ENCODE data around the gene SRRT.

SRRT gene

DNA sequence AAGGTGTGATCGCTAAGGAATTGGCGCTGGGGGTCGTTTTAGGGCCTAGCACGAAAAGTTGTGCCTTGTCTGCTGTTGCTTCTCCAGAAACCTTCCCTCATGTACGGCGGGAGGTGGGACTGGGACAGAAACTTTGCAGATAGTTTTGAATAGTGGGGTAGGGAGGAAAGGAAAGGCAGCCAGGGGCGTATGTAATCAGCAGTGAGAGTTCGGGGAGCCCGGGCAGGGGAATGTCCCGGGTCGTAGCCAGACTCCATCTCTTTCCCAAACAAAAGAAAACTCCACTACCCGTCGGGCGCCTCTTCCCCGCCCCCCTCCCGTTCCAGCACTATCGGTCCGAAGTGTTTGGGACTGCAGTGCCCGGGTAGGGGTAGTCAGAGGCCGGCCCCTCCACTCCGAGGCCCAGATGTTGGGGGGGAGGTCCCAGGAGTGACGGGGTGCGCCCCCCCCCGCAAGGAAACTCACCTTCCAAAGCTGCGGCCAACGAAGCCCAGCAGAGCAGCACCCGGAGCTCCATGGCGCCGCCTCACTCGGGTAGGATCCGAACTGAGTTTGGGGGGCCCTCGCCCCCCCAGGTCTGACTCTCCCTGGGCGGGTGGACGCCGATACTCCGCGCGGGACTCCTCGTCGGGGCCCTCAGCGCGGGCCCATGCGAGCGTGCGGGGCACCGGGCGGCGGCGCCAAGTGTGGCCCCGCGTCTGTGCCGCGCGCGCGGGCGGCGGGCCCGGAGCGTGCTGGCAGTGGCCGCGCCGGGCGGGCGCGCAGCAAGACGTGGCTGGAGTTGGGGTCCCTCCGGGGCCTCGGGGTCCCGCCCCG, 48.2 kb upstream of the SRRT start:
- Histone ChIP-seq H3K27me3 (ENCODE audit: insufficient read depth, low read depth) (peaks cover 89% of the 10 kb centered on the region), H3K27ac (no peak overlapping the region), H3K4me1 (ENCODE audit: low read depth, poor library complexity, severe bottlenecking) (no peaks in the 10 kb centered on the region), H3K79me2 (ENCODE audit: insufficient read depth, low read depth) (no peaks in the 10 kb centered on the region), H3K36me3 (ENCODE audit: insufficient read depth) (no peaks in the 10 kb centered on the region), H4K20me1 (ENCODE audit: insufficient read depth) (no peaks in the 10 kb centered on the region), H3K4me3 (IDR thresholded peaks at IDR 0.05; ENCODE audit: insufficient read depth, low read depth, low read length) (no peak overlapping the region), H3K4me2 (no peak overlapping the region), H2AFZ (ENCODE audit: low read depth) (no peak overlapping the region), H3K9ac (no peak overlapping the region)
- TF ChIP-seq, protein P1, sequence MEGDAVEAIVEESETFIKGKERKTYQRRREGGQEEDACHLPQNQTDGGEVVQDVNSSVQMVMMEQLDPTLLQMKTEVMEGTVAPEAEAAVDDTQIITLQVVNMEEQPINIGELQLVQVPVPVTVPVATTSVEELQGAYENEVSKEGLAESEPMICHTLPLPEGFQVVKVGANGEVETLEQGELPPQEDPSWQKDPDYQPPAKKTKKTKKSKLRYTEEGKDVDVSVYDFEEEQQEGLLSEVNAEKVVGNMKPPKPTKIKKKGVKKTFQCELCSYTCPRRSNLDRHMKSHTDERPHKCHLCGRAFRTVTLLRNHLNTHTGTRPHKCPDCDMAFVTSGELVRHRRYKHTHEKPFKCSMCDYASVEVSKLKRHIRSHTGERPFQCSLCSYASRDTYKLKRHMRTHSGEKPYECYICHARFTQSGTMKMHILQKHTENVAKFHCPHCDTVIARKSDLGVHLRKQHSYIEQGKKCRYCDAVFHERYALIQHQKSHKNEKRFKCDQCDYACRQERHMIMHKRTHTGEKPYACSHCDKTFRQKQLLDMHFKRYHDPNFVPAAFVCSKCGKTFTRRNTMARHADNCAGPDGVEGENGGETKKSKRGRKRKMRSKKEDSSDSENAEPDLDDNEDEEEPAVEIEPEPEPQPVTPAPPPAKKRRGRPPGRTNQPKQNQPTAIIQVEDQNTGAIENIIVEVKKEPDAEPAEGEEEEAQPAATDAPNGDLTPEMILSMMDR (conservative IDR thresholded peaks at IDR 0.05; ENCODE audit: low read depth, low read length), result no peak

DNA sequence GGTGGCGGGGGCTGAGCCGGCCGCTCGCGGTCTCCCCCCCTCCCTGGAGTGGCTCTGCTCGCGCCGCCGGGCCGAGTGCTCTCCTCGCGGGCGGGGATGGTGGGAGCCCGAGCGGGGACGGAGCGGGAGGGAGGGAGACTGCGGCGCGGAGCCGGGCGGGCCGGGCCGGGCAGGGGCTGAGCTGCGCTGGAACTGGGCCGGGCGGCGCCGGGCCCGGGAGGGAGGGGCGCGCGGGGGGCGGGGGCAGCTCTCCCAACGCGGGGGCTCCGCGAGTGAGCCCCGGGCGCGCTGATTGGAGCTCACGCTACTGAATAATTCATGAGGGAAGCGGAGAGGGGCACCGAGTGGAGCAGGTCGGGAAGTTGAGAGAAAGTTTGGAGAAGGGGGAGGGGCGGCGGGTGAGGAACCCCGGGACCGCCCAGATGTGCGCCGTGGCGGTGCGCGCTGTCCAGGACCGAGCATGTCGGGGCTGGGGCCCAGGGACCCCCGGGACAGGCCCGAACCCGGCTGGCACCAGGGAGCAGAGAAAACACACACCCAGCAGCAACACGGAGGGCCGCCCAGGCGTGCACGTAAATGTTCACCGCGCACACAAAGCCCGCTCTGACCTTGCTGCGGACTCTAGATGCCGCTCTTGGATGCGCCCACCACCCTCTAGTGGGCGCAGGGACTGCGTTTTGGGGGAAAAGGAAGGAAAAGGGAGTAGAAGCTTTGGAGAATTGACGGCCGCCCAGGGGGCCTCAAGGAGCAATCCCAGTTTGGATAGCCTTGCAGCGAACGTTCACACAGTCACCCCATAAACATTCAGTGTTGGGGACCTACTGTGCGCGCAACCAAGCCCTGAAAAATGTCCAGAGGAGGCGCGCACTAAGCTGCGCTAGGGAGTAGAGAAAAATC, 47.3 kb upstream of the SRRT start, which contains the start of gene EPHB4:
Gene EPHB4 (minus strand): TSS at position 194 of the 897 bp plus-strand sequence. CDS start 493 bp downstream, outside the sequence.
- H3K27ac ChIP-seq, result no peak within 1 kb of the TSS
- H2AFZ ChIP-seq (ENCODE audit: low read depth), result no peak within 1 kb of the TSS
- no peaks in the 10 kb centered on the region for H3K4me1 ChIP-seq (ENCODE audit: low read depth, poor library complexity, severe bottlenecking)
- H3K79me2 ChIP-seq (ENCODE audit: insufficient read depth, low read depth), result no peaks in the 10 kb centered on the region
- H3K9ac ChIP-seq, result no peak within 1 kb of the TSS
- H3K4me2 ChIP-seq, result no peak within 1 kb of the TSS
- TF ChIP-seq, protein P1 (conservative IDR thresholded peaks at IDR 0.05; ENCODE audit: low read depth, low read length), result no peak
- H3K27me3 ChIP-seq (ENCODE audit: insufficient read depth, low read depth), result peaks cover 85% of the 10 kb centered on the region
- no peaks in the 10 kb centered on the region for H3K36me3 ChIP-seq (ENCODE audit: insufficient read depth)
- H3K4me3 ChIP-seq (IDR thresholded peaks at IDR 0.05; ENCODE audit: insufficient read depth, low read depth, low read length), result no peak within 1 kb of the TSS
- H4K20me1 ChIP-seq (ENCODE audit: insufficient read depth), result no peaks in the 10 kb centered on the region

DNA sequence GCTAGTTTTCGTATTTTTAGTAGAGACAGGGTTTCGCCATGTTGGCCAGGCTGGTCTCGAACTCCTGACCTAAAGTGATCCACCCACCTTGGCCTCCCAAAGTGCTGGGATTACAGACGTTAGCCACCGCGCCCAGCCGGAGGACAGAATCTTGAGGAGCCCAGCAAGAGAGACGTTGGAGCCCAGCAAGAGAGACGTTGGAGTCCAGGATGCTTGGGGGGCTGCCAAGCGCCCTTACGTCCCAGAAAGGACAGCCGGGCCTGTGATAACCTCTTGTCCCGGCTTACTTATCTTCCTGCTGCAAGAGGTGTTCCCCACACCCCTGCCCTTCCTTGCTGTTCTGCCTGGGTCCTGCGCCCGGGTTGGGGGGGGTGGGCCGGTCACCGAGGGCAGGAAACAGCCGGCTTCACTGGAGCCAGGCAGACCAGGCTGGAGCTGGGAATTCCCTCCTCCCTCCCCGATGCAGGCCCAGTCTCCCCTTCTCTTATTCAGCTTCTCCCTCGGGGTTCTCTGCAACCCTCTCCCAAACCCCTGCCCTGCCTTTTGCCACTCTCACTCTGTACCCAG, 45.7 kb upstream of the SRRT start:
- Histone ChIP-seq H3K9ac (no peak overlapping the region), H2AFZ (ENCODE audit: low read depth) (no peak overlapping the region), H3K27ac (no peak overlapping the region), H4K20me1 (ENCODE audit: insufficient read depth) (no peaks in the 10 kb centered on the region), H3K4me1 (ENCODE audit: low read depth, poor library complexity, severe bottlenecking) (no peaks in the 10 kb centered on the region), H3K27me3 (ENCODE audit: insufficient read depth, low read depth) (peaks cover 72% of the 10 kb centered on the region), H3K79me2 (ENCODE audit: insufficient read depth, low read depth) (no peaks in the 10 kb centered on the region), H3K4me3 (IDR thresholded peaks at IDR 0.05; ENCODE audit: insufficient read depth, low read depth, low read length) (no peak overlapping the region), H3K4me2 (no peak overlapping the region), H3K36me3 (ENCODE audit: insufficient read depth) (no peaks in the 10 kb centered on the region)
- TF ChIP-seq, protein P1 (conservative IDR thresholded peaks at IDR 0.05; ENCODE audit: low read depth, low read length), result no peak

DNA sequence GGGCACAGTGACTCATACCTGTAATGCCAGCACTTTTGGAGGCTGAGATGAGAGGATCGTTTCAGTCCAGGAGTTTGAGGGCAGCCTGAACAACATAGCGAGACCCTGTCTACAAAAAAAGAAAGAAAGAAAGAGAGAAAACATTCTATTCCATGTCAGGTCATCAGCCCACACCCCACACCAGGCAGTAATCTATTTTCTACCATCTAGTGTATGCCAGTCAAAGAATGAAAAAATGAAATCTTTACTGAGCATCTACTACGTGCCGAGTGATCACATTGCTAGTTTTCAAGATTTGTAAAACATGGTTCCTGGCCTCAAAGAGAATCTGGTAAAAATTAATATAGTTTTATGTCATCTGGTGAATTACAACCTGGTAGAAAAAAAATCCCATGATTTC, 44.5 kb upstream of the SRRT start:
- no peaks in the 10 kb centered on the region for H3K79me2 ChIP-seq (ENCODE audit: insufficient read depth, low read depth)
- no peak overlapping the region for H3K4me2 ChIP-seq
- no peak overlapping the region for H2AFZ ChIP-seq (ENCODE audit: low read depth)
- no peak overlapping the region for H3K9ac ChIP-seq
- H3K4me3 ChIP-seq (IDR thresholded peaks at IDR 0.05; ENCODE audit: insufficient read depth, low read depth, low read length), result no peak overlapping the region
- no peaks in the 10 kb centered on the region for H3K36me3 ChIP-seq (ENCODE audit: insufficient read depth)
- no peaks in the 10 kb centered on the region for H4K20me1 ChIP-seq (ENCODE audit: insufficient read depth)
- H3K27me3 ChIP-seq (ENCODE audit: insufficient read depth, low read depth), result peaks cover 65% of the 10 kb centered on the region
- H3K4me1 ChIP-seq (ENCODE audit: low read depth, poor library complexity, severe bottlenecking), result no peaks in the 10 kb centered on the region
- no peak overlapping the region for H3K27ac ChIP-seq
- TF ChIP-seq, protein P1 (conservative IDR thresholded peaks at IDR 0.05; ENCODE audit: low read depth, low read length), result no peak
